Stimulated activated CD4-positive, alpha-beta T cell treated with anti-CD3 and anti-CD28 coated beads, TNF-alpha, amount 100 ng/mL, for 1 hour (primary cell): ENCODE data around the gene SYCP2L.
"Not testable (repeated sequence)": the region's sequence is repeated elsewhere in the genome, so short reads cannot be mapped to it uniquely, and the experiment has no call there.

ENCODE experiments used
- DNase-seq, 3 donors: peaks; one replicate each; pipeline ENCODE4 v3.0.0-alpha.2; 2020; ENCODE audit warnings: low read depth in 3 of 3, low spot score in 1 of 3

The SYCP2L gene

DNA sequence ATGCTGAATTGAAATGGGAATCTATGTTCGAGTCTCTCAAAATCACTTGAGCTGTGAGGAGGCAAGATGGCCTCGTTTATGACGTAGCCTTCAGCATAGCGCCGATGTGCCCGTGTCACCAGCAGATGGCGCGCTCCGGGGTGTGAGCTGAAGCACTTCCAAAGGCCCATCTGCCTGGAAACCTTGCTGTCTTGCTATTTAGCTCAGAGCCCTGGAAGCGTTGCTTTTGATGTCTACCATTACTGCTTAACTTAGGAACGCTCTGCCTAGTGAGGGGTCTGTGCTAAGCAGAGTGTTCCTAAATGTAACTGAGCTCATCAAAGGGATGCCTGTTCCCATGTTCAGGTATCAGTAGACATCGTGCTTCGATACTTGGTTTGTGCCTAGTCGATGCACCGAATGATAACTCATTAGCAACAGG lies 67.7 kb downstream of the SYCP2L start:
- DNase-seq: peak in 2 of 3 donors; percentile 2 to 55

DNA sequence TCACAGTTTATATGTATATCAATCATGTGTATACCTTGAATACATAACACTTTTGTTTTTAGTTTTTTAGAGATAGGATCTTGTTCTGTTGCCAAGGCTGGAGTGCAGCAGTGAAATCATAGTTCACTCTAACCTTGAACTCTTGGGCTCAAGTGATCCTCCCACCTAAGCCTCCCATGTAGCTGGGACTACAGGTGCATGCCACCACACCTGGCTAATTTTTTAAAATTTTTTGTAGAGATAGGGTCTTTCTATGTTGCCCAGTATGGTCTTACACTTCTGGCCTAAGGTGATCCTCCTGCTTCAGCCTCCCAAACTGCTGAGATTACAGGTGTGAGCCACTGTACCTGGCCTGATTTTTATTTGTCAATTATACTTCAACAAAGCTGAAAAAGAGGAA lies 69.9 kb downstream of the SYCP2L start:
- no peak for DNase-seq

DNA sequence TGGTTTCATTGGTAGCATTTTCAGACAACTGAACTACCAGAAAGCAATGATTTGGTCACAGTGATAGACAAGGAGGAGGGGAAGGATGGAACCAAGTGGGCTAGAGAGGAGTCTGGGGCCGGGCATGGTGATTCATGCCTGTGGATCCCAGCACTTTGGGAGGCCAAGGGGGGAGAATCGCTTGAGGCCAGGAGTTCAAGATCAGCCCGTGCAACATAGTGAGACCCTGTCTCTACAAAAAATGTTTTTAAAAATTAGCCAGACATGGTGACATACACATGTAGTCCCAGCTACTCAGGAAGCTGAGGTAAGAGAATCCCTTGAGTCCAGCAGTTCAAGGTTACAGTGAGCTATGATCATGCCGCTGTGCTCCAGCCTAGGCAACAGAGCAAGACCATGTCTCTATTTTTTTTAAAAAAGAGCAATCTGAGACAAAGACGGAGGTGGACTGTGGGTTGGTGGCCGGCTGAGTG lies 70.6 kb downstream of the SYCP2L start:
- DNase-seq: no peak

DNA sequence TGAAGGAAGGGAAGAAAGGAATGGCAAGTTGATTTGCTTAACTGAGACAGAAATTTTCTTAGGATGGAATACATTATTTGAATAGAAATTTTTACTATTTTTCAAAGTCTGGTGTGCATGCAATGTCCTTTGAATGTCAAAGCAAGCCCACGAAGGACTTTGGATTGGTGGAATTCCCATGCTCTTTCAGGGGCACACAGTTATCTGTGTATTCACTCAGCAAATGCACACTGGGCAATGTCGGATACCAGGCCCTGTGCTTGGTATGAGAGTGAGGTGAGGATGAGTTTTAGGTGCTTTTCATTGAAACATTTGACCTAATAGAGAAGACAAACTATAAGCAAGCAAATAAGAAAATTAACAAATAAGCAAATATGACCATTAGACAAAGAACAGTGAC lies 73.3 kb downstream of the SYCP2L start:
- no peak for DNase-seq

DNA sequence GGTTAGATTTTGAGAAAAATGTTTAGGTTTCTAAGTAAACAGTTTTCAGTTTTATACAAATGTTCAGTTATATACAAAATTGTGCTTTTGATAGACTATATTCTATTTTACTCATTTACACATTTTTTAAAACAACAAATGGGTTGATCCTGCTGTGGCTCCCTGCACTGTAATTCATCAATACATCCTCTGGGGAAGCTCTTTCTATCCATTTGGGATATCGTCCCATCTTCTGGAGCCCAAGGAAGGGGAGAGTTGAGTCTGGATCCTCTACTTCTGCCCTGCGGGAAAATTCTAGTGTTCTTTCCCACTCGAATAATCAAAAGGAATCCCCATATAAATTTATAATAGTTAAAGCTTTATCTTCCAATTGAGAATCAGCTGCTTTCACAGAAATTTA lies 75.0 kb downstream of the SYCP2L start:
- DNase-seq: no peak

DNA sequence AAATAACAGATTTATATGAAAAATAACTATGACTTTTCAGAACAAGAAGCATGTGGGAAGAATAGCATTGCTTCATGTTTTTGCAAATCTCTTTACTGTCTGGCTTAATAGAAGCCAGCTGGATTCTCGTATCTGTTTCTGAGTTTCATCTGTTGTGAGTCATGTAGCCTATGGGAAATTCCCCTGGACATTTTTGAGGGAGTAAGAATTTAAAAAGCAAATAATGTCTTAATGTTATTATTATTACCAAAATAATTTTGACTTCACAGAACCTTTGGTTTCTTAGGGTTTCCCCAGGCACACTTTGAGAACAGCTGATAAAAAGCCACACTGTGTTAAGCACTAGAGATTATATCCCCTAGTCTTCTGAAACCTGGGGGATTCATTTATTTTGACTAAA lies 75.8 kb downstream of the SYCP2L start:
- no peak for DNase-seq

DNA sequence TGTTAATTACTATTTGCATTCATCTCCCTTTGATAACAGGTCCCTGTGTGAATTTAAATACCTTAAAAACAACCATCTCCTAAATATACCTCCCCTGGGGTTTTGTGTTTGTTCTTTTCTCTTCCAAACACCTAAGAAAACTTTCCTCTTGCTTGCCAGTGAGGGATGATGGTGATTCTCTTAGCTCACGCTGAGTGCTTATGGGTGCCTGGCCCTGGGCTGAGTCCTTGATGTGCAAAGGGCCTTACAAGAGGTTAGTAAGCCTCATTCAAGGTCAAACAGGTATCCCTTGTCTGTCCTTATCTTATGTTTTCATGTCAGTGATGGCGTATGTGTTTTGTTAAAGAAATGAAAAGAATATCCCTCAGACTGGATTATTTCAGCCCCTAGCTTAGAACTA lies 76.3 kb downstream of the SYCP2L start:
- DNase-seq: no peak

DNA sequence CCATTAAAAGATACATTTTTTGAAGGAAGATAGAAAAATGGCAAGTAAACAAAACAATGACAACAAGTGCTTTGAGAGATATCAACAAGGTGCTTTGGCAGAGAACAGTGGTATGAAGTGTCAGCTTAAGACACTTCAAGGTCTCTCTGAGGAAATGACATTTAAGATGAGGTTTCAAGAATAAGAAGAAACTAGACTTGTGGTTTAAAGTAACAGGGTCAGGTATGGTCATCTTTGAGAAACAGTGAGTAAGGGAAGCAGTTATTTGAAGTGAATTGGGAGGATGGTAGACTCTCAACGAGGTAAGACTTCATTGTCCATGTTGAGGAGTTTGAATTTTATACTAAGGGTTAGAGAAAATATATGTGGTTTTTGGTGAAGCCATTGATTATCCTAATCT lies 77.8 kb downstream of the SYCP2L start:
- no peak for DNase-seq

DNA sequence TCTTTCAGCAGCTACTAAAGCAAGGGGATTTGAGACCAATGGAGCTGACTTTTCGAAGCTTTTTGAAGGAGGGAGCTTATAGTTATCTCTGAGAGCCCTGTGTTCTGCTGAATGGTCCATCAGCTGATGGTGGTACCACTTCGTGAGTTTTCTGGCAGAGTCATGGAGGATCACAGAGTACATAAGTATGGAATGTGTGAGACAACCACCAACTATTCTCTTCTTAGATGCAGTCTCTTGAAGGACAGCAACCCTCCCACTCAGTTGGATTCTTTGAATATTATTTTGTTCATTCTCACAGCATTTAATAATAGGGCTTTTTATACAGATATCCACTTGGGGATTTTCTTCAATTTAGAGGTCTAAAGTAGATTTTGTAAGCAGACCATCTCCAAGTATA lies 81.9 kb downstream of the SYCP2L start:
- no peak for DNase-seq

DNA sequence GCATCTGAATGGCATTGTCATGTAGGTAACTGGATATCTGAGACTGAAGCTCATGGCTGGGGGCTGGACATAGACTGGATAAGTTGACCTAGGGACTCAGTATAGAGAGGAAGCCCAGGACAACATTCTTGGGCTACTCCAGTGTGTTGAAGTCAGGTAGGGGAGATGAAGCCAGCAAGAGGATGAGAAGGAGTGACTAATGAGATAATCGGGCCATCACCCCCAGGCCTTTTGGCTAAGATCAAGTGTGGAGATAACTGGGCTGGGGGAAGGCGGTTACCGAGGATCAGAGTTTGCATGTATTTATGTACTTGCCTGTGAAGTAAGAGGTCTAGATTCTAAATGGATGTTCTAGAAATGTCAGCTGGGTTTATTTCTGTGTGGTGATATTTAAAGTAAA lies 83.9 kb downstream of the SYCP2L start:
- no peak for DNase-seq

DNA sequence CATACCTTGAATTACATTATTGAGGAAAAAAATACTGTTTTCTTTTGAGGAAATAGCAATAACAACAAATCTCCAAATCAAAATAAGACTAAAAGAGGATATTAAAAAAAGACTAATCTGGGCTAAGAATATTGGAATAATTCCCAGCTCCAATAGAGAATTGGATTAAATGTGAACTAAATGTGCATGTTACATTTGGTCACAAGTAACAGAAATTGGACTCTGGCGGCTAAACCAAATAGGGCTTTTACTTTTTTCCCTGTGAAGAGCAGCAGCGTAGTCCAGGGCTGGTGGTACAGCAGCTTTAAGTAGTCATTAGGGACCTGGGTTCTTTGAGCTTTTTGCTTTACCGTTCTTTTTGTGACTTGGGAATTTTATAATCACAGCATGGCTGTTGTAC lies 85.3 kb downstream of the SYCP2L start:
- DNase-seq: no peak

DNA sequence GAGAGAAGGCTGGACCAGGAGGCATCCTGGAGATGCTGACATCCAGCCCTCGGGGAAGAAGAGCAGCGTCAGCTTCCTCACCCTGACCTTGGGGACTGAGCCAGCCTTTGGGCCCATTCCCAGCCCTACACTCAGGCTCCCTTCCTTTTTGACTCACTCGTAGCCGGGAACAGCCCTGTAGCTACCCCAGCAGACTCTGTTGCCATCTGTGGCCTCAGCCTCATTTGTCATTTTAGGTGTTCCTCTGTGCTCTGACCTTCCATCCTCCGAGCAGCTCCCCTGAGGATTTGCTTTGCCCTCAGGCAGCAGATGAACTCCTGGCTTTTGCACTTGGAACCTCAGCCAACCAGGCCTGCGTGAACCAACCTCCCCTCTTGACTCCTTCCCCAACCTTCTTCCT lies 89.7 kb downstream of the SYCP2L start:
- no peak for DNase-seq

DNA sequence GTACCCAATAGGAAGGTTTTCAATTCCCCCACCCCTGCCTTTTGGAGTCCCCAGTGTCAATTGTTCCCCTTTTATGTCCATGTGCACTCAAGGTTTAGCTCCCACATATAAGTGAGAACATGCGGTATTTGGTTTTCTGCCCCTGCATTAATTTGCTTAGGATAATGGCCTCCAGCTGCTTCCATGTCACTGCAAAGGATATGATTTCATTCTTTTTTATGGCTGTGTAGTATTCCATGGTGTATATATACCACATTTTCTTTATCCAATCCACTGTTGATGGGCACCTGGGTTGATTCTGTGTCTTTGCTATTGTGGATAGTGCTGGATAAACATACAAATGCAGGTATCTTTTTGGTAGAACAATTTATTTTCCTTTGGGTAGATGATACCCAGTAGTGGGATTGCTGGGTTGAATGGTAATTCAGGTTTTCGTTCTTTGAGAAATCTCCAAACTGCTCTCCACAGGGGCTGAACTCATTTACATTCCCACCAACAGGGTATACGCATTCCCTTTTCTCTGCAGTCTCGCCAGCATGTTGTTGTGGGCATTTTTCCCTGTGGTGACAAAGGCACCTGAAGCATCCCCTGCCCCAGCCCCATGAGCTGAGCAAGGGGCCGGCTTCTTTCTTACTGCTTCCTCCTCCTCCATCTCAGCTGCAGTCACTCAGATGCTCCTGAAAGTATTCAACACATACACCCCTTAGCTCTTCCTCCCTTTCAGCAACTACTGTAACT lies 90.5 kb downstream of the SYCP2L start:
- no peak for DNase-seq

DNA sequence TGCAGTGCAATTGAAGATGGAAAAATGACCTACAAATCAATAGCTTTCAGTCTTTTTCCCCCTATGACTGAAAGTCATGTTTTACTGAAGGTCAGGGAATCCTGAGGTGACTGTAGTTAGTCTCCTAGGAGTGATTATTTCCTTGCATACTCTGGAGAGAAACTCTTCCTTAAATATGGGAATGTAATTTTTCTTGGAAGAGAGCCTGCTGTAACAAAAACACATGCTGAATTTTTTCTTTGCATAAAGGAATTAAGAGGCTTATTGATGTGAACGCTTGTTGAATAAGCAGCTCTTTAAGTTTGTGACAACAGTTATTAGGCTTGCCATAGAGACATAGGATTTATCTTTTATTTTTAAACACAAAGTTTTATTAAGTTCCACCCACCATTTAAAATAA lies 92.8 kb downstream of the SYCP2L start:
- DNase-seq: no peak

DNA sequence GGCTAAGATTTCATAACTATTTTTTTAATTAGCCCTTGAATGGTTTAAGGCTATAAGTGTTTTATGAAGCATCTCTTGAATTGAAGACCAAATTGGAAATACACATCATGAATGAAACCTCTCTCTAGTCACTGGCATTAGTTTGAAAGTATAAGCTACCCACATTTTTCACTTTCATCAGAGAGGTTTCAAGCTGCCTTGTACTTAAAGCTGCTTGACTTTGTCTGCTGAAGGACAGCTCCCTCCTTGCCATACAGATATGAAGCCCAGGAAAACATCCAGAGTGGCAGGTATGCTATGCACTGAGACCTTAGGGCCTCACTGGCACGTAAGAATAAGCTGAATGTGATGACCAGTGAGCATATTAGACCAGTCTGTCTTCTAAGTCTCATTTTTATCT lies 94.6 kb downstream of the SYCP2L start:
- DNase-seq: no peak

DNA sequence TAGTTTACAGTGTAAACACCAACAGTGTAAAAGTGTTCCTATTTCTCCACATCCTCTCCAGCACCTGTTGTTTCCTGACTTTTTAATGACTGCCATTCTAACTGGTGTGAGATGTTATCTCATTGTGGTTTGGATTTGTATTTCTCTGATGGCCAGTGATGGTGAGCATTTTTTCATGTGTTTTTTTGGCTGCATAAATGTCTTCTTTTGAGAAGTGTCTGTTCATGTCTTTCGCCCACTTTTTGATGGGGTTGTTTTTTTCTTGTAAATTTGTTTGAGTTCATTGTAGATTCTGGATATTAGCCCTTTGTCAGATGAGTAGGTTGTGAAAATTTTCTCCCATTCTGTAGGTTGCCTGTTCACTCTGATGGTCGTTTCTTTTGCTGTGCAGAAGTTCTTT lies 98.1 kb downstream of the SYCP2L start:
- not testable (repeated sequence) for DNase-seq

DNA sequence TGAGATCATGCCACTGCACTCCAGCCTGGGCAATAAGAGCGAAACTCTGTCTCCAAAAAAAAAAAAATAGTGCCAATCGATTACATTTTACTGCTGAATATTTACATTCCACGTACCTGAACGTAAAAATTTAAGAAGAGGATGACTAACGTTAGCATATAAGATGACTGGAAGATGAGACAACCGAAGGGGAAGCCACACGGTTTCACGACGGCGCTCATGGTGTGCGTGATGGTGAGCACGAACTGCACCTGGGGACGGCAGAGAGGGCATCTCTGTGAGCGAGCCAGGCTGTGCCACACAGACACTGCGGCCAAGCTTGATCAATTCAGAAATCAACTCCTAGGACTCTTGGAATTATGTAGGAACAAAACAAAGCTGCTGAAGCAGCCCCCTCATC lies 102.7 kb downstream of the SYCP2L start:
- DNase-seq: no peak

DNA sequence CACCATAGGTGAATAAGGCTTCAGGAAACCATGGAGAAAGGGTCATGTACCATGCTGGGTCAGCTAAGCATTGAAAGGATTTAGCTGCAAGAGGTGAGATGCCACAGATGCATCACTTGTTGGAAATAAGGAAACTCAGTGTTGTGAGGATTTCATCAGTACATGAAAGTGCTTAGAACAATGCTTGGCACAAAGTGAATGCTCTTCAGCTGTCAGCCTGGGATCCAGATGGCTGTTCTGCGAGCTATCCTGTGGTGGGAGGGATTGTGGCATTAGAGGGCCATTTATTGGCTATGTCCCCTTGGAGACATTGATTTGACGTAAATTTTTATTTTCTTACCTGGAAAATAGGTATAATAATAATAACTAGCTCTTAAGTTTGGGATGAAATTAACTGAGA lies 104.3 kb downstream of the SYCP2L start:
- no peak for DNase-seq

DNA sequence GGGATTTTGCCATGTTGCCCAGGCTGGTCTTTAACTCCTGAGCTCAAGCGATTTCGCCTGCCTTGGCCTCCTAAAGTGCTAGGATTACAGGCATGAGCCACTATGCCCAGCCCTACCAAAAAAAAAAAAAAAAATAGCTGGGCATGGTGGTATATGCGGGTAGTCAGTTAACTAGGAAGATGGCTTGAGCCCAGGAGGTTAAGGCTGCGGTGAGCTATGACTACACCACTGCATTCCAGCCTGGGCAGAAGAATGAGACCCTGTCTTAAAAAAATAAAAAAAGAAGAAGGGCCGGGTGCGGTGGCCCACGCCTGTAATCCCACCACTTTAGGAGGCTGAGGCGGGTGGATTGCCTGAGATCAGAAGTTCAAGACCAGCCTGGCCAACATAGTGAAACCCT lies 107.0 kb downstream of the SYCP2L start:
- no peak for DNase-seq

DNA sequence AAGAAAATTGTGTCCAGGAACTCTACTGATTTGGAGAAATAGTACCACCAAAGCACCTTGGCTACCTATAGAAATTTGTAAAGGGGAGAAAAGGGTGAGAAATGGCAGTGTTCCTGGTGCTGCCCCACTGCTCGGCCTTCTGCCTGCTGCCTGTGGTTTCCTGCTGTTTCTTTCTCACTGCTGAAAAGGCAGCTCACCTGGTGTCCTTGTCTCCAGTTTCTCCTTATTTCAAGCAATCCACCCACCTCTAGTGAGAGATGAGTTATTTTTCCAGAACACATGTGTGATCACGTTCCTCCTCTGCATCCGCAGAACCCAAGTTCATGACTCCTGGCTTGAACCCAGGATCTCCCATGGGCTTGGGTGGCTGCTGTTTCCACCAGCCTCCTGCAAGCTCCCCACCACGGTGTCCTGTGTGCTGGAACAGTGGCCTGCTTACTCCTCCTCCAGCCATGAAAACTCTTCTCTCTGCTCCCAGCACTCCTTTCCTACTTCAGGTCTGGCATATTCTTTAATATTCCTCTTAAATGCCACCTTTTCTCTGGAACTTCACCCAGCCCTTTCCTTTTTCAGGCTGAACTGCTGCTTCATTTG lies 108.4 kb downstream of the SYCP2L start:
- no peak for DNase-seq

DNA sequence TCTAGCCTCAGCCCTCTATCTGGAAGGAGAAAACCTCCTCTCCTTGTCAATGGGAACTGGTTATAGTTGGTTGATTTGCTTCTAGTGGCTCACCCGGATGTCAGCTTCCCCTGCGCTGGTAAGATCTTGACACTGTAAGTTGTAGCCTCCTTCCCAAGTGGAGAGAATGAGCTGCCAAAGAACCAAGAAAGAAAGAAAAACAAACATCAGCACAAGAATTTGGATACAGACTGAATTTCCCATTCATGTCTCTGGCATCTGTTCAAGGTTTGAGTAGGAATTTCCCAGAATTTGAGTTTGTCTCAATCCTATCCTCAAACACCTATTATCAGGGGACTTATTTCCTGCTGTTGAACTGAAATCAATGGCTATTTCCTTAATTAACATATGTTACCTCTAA lies 113.1 kb downstream of the SYCP2L start:
- DNase-seq: no peak

DNA sequence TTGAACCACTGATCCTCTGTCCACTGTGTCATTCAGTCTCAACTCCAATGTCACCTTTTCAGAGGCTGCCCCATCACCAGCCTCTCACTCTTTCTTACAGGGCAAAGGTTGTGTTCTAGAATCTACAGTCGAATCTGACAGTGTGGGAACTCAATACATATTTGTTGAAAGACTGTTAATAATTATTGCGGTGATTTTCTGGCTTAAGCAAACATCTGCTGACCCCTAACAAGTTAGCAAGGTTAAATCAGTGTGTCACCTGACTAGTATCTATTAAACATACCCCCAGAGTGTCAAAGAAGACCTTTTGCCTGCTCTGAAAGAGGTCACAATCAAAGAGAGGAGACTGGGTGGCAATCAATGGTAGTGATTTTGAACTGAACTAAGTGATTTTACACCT lies 115.3 kb downstream of the SYCP2L start:
- DNase-seq: no peak

DNA sequence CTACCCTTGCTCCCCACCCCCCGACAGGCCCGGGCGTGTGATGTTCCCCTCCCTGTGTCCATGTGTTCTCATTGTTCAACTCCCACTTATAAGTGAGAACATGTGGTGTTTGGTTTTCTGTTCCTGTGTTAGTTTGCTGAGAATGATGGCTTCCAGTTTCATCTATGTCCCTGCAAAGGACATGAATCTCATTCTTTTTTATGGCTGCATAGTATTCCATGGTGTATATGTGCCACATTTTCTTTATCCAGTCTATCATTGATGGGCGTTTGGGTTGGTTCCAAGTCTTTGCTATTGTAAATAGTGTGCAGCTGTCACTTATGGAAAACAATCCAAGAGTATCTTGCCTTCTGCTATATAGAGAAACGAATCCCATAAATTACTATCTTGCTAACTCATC lies 116.4 kb downstream of the SYCP2L start:
- not testable (repeated sequence) for DNase-seq
